ENCODE data around the gene HNRNPA2B1. TPM values are rescaled to one million over a fixed set of nuclear protein-coding genes. Genes with fewer than 3 reads are reported as not detected.
A peak's percentile ranks its signal among the peaks of the same experiment; 100 is the strongest.

HNRNPA2B1 gene
- total and polyA plus RNA-seq, 2 donors (not counting 1 experiment from before 2014, with no cell fraction given), result 167 to 524 TPM

DNA sequence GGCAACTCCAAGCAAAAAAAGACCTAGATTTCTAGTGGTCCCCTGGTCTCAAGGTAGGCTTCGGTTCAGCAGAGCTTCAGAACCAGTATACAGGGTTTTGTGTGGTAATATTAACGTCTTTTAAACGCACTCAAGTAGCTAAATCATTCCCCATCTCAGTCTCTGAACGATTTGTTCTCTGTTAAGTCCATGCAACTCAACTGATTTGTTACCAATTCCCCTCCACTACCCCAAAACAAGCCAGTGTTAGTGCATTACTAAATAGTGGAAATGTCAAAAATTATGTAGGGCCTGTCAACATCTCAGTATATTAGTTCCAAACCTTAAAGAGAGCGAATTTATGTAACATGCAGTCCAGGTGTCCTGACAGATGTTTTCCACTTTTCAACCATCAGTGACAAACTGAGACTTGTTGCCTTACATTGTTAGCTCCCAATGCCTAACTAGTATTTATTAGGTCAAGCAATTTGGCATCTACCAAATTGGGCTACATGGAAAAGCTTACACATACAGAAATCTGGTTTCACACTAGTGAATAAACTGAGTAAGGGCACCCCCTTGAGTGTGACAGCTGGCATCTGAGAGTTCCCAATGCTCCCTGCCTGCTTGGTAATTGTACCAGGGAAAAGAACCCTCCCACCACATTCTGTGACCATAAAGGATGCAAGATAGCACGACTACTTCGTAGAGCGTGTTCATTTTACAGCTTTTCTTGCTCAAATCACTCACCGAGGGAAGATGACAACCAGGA is 12.2 kb downstream of the HNRNPA2B1 start:
- intact Hi-C loops (cut with micrococcal nuclease), result loop anchor here (2.0 kb wide), 1 partner anchor 14 kb away; no protein-coding TSS in a partner anchor
- H3K9me3 Mint-ChIP-seq (ENCODE audit: insufficient read depth), result no peaks in the 10 kb centered on the region
- no peak overlapping the region for H3K4me3 Mint-ChIP-seq
- Histone ChIP-seq H3K9ac (ENCODE audit: low read length) (no peak overlapping the region), H4K20me1 (ENCODE audit: control insufficient read depth, insufficient read depth, low read length, poor library complexity, severe bottlenecking) (peaks cover 56% of the 10 kb centered on the region), H3K79me2 (ENCODE audit: control insufficient read depth, insufficient read depth, low read length) (peaks cover 29% of the 10 kb centered on the region), H3K4me2 (replicated peaks; ENCODE audit: low read depth, low read length, poor library complexity, severe bottlenecking) (no peak overlapping the region), H3K27me3 (replicated peaks in 1 of 4; ENCODE audit: control extremely low read depth in 1 of 4, control insufficient read depth in 3 of 4, insufficient read depth in 4 of 4, low read length in 3 of 4) (no peaks in the 10 kb centered on the region), H3K9me3 (ENCODE audit: control extremely low read depth in 1 of 3, control insufficient read depth in 2 of 3, insufficient read depth in 1 of 3, low read length in 2 of 3) (no peaks in the 10 kb centered on the region), H3K4me3 (ENCODE audit: control extremely low read depth in 1 of 5, extremely low read depth in 1 of 5, insufficient read depth in 1 of 5, low read depth in 2 of 5, low read length in 4 of 5) (no peak overlapping the region), H3K36me3 (replicated peaks in 1 of 2; ENCODE audit: control extremely low read depth in 1 of 2, control insufficient read depth in 1 of 2, extremely low read depth in 1 of 2, insufficient read depth in 2 of 2, low read length in 1 of 2) (peaks cover 6 to 50% of the 10 kb centered on the region in 2 experiments), H2AFZ (ENCODE audit: insufficient read depth, low read depth, low read length, poor library complexity, severe bottlenecking) (no peak overlapping the region), H3K27ac (ENCODE audit: low read length in 2 of 2) (peak overlapping the region in 1 of 2 donors; percentile 20), H3K4me1 (ENCODE audit: control insufficient read depth in 2 of 2, insufficient read depth in 2 of 2, low read length in 2 of 2) (peaks cover 22 to 23% of the 10 kb centered on the region in 2 donors)
- peaks cover 89% of the 10 kb centered on the region for H3K4me1 Mint-ChIP-seq
- WGBS (ENCODE audit: insufficient coverage), result 86% methylated on average over 1 of the region's 9 CpGs
- TF ChIP-seq EZH2 (IDR thresholded peaks at IDR 0.05; ENCODE audit: borderline replicate concordance, insufficient read depth, low read depth, low read length, poor library complexity, severe bottlenecking), result no peak
- TF ChIP-seq, protein P1, sequence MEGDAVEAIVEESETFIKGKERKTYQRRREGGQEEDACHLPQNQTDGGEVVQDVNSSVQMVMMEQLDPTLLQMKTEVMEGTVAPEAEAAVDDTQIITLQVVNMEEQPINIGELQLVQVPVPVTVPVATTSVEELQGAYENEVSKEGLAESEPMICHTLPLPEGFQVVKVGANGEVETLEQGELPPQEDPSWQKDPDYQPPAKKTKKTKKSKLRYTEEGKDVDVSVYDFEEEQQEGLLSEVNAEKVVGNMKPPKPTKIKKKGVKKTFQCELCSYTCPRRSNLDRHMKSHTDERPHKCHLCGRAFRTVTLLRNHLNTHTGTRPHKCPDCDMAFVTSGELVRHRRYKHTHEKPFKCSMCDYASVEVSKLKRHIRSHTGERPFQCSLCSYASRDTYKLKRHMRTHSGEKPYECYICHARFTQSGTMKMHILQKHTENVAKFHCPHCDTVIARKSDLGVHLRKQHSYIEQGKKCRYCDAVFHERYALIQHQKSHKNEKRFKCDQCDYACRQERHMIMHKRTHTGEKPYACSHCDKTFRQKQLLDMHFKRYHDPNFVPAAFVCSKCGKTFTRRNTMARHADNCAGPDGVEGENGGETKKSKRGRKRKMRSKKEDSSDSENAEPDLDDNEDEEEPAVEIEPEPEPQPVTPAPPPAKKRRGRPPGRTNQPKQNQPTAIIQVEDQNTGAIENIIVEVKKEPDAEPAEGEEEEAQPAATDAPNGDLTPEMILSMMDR (IDR thresholded peaks at IDR 0.05), result no peak
- peak overlapping the region; percentile 27 for H3K27ac Mint-ChIP-seq
- POLR2A ChIA-PET, result interaction anchor here (0.9 to 3.7 kb wide), 3 partner anchors 9 to 74 kb away, joined by 3 to 15 read pairs (median 3); partner anchors contain the start of genes CBX3 and HNRNPA2B1
- ATAC-seq (ENCODE audit: low read depth) (no peak), DNase-seq (peak; percentile 27)
- CTCF ChIA-PET, result interaction anchor here (1.0 to 3.3 kb wide), 9 partner anchors 10 to 312 kb away, joined by 3 to 33 read pairs (median 6); partner anchors contain the start of gene NFE2L3
- no peaks in the 10 kb centered on the region for H3K27me3 Mint-ChIP-seq

All from B cell (primary cell).